SKM-1 treated with dmso at 0.1 percent for 144 hours (cell line): ENCODE measurements around the gene LINC00305.

Experiments used
- DNase-seq: peaks from one replicate; lab custom pipeline; 2025; ENCODE audit not compliant: unreplicated experiment; lab: John Stamatoyannopoulos, UW

Gene LINC00305

DNA sequence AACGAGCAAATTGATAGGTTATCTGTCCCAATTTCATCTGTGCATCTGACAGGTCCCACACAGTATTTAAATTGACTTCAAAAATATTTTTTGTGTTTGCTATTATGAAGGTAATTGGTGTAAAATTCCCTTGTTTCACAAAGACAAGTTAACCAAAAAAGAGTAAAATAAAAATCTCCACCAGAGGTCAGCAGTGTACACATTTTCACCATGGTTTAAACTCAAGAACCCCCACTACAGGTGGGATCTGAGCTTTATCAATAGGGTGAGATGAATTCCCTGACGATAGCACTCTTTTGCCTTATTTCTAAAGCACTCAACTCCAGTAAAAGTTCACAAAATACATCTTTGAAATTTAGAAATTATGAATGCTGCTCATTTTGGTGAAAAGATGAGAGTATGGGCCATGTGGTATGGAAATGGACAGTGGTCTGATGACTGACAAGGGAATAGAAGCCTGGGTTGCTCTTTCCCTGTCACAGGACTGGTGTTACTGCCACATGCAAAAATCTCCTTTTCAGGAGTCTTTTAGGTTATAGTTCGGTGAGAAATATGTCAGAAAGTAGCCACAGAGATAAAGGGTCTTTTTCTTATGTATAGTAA, 111.0 kb downstream of the LINC00305 start:
- peak; percentile 18 for DNase-seq

GRCh38 chr18:64032312-64032711, 116.6 kb downstream of the LINC00305 start:
- no peak for DNase-seq

GRCh38 chr18:64031411-64031810, 117.5 kb downstream of the LINC00305 start:
- no peak for DNase-seq
